GOT3 (cell line): ENCODE measurements around the gene CDKN1A.
"Not testable (repeated sequence)": the region's sequence is repeated elsewhere in the genome, so short reads cannot be mapped to it uniquely, and the experiment has no call there.

Experiments
- DNase-seq: peaks from one replicate; lab custom pipeline; 2025; ENCODE audit warnings: mixed read lengths; lab: John Stamatoyannopoulos, UW

CDKN1A gene

GRCh38 chr6:36719126-36719525 is 40.6 kb downstream of the CDKN1A start:
- no peak for DNase-seq

DNA sequence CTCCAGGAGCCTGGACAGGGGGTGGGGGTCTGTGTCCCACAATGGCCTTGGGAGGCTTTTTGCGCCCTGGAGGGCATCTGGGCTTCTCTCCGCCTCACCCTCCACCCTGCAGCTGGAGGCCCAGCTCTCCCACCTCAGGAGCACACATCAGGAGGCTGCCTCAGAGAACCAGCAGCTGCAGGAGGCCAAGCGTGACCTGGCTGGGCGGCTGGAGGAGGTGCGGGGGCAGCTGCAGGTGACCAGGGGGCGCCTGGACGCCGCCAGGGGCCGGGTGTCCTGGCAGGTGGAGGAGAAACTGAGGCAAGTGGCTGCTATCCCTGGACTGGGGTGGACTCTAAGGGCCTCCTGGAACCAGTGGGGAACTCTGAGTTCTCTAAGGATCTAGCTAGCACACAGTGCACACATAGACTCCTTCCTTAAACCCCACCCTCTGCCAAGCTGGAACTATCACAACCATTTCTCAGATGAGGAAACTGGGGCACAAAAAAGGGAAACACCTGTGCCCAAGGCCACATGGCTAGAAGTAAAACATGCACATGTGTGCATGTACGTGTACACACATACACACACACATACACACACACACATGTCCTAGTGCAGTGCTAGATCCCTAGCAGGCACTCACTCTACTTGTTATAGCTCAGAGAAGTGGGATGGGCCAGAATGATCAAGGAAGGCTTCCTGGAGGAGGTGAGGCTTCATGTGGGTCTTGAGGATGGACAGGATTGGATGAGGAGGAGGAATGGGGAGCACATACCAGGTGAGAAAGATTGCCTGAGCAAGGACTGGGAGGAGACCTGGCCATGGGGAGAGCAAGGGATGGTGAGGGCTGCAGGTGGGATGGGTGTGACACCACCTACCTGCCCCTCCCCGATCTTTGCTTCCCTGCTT is 42.0 kb downstream of the CDKN1A start:
- DNase-seq, result no peak

DNA sequence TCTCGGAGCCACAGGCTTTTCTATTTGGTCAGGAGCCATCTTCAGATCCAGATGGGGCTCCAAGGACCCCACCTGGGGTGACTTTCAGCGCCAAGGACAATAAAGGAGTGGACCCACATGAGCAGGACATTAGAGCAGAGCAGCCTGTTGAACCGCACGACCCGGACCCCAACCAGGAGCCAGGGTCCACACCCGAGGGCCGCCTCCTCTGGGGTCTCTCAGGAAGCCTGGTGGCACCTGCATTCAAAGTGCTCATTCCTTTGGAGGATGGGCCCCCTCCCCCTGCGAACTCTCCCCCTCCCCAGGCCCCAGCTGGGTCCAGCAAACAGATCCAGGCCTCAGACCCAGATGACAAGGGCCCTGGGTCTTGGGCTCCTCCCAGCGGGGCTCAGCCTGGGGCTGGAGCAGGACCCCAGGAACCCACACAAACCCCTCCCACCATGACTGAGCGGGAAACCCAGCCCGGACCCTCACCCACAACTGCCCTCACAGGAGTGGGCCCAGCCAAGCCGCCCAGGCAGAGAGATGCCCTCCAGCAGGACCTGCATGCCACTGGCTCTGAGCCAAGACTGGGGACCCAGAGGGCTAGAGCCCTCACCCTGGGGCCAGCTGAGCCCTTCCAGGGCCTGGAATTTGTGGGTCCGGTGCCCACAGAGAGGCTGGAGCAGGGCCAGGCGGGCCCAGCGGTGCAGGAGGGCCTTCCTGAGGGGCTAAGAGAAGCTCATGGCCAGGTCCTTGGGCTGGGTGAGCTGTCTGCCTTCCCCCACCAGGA is 43.0 kb downstream of the CDKN1A start:
- DNase-seq, result no peak

GRCh38 chr6:36722365-36722764 is 43.9 kb downstream of the CDKN1A start:
- DNase-seq, result no peak

DNA sequence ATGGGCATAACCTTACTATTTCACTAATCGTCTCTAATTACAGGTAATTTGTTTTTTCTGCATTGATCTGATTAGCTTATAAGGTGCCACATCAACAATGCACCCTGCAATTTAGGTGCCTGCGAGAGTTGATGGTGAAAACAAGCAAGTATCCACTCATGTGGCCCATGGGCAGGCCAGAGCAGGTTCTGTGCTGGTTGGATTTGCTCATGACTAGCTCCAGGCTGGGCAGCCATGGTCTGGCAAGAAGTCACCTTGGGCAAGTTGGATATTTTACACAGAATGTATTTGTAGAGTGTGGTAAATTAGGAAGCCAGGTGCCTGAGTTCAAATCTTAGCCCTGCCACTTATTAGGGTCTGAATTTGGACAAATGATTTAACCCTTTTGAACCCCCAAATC is 44.4 kb downstream of the CDKN1A start:
- DNase-seq, result no peak

DNA sequence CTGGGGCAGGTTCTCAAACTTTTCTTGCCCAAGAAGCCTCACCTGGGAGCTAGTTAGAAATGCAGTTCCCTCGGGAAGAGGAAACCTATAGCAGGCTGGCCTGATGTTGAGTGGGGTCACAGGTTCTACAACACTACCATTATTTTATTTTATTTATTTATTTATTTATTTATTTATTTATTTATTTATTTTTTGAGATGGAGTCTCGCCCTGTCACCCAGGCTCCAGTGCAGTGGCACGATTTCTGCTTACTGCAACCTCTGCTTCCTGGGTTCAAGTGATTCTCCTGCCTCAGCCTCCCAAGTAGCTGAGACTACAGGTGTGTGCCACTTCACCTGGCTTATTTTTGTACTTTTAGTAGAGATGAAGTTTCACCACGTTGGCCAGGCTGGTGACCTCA is 45.5 kb downstream of the CDKN1A start:
- not testable (repeated sequence) for DNase-seq

GRCh38 chr6:36724514-36725390 is 46.2 kb downstream of the CDKN1A start:
- no peak for DNase-seq

- DNase-seq, result no peak
Measured at GRCh38 chr6:36725581-36725980, 47.1 kb downstream of the CDKN1A start.

DNA sequence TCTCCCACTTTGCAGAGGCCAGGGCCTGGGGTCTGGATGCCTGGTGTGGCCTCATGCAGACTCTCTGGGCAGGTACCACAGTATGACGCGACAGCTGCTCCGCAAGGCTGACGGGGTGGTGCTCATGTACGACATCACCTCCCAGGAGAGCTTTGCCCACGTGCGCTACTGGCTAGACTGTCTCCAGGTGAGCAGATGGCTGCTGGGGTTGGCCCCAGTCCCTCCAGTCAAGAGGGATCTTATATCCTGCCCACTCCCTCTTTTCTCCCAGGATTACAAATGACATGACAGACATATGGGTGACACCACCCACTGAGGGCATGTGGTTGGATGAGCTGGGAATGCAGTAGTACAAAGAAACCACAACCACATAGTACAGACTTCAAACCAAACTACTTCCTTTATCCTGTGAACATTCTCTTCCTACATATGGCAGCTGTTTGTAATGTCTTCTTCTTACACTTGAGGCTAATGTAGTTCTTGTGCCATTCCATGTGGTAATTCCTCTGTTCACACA is 49.0 kb downstream of the CDKN1A start:
- no peak for DNase-seq

DNA sequence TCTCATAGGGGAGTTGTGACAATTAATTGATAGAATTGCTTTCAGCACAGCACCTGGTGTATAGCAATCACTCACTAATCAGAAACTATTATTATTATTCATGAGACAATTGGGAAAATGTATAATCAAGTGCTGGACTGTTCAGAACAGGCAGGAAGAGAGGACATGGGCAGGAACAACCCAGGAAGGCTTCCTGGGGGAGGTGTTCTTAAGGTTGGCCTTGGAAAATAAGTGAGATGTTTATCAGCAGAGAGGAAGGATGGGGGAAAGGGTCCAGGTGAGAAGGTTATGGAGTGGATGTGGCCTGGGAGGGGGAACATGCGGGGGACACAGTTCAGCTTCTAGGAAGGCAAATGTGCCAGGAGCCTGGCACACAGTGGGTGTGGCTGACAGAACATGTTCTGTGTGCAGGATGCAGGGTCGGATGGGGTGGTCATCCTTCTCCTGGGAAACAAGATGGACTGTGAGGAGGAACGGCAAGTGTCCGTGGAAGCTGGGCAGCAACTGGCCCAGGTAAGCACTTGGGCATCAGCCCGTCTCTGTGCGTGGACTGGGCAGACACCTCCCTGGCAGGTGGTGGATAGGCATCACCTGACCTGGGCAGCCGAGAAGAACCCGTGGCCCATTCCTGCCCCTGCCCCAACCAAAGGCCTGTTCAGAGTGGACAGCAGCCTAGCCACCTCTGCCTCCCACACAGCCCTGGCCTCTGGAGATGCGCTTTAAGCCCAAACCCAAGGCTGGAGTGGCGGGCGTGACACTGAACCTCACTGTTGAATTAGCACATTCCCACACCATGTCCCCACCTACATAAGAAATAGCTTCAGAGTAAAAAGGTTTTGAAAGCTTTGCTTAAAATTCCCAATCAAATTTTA is 50.0 kb downstream of the CDKN1A start:
- no peak for DNase-seq

- no peak for DNase-seq
Measured at GRCh38 chr6:36729161-36729524, 50.6 kb downstream of the CDKN1A start.

- no peak for DNase-seq
Measured at GRCh38 chr6:36730424-36731380, 52.2 kb downstream of the CDKN1A start.

DNA sequence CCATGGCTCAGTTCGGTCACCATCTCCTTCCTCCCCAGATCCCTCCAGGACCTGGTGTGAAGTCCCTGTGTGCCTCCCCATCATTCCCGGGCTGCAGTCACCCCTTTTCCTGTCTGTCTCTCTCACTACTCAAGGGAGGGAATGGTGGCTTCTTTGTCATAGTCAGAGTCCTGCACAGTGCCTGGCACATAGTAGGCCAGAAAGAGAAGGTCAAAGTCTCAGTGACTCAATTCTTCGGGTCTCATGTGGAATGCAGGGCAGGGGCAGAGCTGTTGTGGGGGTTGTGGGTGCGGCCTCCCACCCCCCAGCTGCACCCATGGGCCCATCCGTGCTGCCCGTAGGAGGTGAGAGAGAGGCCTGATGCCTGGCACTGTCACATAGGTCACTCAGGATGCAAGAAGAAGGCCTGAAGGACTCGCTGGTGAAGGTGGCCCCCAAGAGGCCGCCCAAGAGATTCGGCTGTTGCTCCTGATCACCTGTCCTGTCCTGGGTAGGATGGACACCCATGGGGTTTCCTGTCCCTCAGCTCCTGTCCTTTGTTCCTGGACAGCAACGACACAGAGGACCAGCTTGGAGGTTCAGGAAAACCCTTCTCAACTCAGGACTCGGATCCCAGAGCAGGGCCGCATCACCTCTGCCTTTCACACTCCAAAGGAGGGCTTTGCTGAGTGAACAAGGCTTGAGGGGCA is 53.3 kb downstream of the CDKN1A start:
- no peak for DNase-seq

- DNase-seq, result no peak
Measured at GRCh38 chr6:36733300-36733699, 54.8 kb downstream of the CDKN1A start.

DNA sequence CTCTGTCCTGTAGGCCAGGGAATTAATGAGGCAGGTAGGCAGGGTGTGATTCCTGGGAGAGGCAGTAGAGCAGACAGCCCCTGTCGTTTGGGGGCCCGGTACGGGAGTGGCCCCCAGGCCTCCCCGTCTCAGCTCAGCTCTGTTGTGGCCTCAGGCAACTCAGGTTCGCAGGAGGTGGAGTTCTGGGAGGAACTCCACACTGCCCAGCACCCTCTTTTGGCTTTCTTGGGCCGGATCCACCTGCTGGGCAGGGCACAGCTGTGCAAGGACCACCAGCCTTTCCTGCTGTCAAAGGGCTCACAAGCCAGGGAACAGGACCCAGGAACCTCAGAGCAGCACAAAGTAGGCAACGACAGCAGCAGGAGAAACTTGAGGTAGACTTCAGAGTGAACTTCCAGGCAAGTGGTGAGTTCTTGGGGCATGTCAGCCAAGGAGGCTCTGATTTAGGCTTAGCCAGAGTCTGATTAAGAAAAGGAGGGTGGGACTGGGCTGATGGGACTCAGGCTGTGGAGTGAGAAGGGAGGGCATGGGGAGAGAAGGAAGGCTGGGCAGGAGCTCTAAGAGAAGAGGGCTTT is 56.1 kb downstream of the CDKN1A start:
- DNase-seq, result no peak

DNA sequence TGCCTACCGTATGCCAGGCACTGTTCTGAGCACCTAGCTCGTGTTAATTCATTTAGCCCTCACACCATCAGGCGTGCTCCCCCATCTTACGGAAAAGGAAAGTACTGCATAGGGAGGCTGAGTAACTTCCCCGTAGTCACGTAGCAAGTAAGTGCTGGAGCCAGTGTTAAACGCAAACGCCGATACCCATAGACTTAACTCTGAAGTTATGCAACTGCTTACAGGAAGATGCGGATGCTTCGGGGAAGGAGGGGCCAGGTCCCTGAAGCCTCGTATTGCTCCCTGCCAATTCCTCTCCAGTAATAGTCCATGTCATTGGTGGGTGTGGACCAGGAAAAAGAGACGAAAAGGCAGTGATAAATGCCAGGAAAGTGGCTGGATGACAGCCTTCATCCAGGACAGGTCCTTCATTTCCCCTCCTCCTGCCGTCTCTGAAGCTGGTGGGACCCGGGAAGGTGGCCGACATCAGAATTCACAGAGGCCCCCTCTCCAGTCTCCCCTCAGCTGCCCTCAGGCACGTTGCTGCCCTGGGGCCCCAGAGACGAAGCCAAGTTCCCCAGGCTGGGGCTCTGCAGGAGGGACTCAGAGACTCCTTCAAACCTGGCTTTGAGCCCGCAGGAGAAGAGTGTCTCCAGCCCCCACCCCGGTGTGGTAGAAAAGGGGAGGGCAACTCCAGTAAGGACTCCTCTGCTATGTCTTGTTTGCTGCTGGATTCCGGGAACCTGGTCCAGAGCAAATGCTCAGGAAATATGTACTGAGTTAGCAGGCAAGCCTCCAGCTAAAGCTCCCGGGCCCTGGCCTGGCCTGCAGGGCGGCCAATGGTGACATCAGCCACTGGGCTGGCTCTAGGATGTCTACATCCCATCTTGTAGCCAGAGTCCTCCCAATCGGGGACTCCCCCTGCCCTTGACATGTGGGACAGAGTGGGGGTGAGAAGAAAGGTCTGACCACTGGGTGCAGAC is 56.9 kb downstream of the CDKN1A start:
- DNase-seq, result peak; percentile 62
